ENCODE data around the gene AKT1S1. TPM values are rescaled to one million over a fixed set of nuclear protein-coding genes. Genes with fewer than 3 reads are reported as not detected.

The AKT1S1 gene
- total and polyA plus RNA-seq, 2 of the 13 experiments (the other 11 are each of a cell fraction or from before 2014, with no cell fraction given): 13.5 to 27.8 TPM

DNA sequence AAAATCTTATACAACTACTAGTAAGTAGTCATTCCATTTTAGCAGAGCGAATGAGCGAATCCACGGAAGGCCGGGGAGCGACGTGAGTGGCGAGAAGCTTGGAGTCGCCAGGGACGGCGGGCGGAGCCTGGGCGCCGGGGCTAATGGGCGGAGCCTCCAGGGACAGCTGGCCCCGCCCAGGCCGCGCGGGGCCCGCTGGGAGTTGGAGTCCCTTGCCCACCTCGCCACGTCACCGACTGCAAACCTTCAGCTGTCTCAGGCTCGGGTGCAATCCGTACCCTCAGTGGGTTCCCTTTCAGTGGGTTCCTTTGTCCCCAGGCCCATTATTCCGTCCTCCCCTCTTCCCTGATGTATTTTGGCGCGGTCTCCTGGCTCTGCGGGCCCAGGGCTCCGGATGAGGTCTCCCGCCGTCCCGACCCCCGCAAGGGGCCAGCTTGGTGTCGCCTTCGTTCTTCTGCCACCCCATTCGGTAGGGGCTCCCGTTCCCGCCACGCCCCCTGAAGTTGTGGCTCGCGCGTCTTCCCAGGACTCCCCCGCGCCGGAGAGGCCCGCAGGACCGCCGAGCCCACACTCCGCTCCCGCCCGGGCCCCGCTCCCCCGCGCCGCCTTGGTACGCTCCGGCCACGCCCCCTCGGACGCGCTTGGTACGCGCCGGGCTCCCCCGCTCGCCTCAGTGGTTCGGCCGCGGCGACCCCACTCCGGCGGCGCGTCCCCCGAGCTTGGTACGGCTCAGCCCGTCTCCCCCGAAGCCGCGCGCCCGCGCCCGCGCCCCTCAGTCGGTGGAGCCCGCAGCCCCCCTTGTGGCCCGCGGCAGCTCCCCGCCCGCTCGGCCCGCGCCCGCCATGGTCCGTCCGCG, 26.4 kb downstream of the AKT1S1 start, which contains the start of gene PTOV1 (continued):
- TF ChIP-seq ZNF335 (CRISPR knock-in tag; IDR thresholded peaks at IDR 0.05): peak; percentile 29; the same call in 1 of the 2 replicates
- TF ChIP-seq ZMYM4 (CRISPR knock-in tag; IDR thresholded peaks at IDR 0.05): peak; percentile 32; the same call in 1 of the 2 replicates
- TF ChIP-seq, protein P1, sequence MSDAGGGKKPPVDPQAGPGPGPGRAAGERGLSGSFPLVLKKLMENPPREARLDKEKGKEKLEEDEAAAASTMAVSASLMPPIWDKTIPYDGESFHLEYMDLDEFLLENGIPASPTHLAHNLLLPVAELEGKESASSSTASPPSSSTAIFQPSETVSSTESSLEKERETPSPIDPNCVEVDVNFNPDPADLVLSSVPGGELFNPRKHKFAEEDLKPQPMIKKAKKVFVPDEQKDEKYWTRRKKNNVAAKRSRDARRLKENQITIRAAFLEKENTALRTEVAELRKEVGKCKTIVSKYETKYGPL (CRISPR knock-in tag; IDR thresholded peaks at IDR 0.05): no peak
- TF ChIP-seq ZFY (CRISPR knock-in tag; IDR thresholded peaks at IDR 0.05): peak; percentile 98
- TF ChIP-seq MAFF (IDR thresholded peaks at IDR 0.05; ENCODE audit: low read depth, low read length): no peak
- peak; percentile 79 for TF ChIP-seq ZBTB7B (CRISPR knock-in tag; IDR thresholded peaks at IDR 0.05)
- peak; percentile 59; the same call in 1 of the 2 replicates for TF ChIP-seq CBFB (CRISPR knock-in tag; IDR thresholded peaks at IDR 0.05)
- no peak; the same call in 1 of the 2 replicates for TF ChIP-seq ETV6 (CRISPR knock-in tag; conservative IDR thresholded peaks at IDR 0.05)
- TF ChIP-seq ZIK1 (CRISPR knock-in tag; IDR thresholded peaks at IDR 0.05; ENCODE audit: borderline replicate concordance, low read depth): peak; percentile 58; the same call in 1 of the 2 replicates
- TF ChIP-seq, protein P2, sequence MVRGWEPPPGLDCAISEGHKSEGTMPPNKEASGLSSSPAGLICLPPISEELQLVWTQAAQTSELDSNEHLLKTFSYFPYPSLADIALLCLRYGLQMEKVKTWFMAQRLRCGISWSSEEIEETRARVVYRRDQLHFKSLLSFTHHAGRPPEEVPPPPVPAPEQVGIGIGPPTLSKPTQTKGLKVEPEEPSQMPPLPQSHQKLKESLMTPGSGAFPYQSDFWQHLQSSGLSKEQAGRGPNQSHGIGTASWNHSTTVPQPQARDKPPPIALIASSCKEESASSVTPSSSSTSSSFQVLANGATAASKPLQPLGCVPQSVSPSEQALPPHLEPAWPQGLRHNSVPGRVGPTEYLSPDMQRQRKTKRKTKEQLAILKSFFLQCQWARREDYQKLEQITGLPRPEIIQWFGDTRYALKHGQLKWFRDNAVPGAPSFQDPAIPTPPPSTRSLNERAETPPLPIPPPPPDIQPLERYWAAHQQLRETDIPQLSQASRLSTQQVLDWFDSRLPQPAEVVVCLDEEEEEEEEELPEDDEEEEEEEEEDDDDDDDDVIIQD (CRISPR knock-in tag; IDR thresholded peaks at IDR 0.05; ENCODE audit: low read depth): no peak
- no peak for TF ChIP-seq ZNF354B (CRISPR knock-in tag; IDR thresholded peaks at IDR 0.05)
- TF ChIP-seq SMYD3 (CRISPR knock-in tag; IDR thresholded peaks at IDR 0.05): no peak
- TF ChIP-seq, protein P3, sequence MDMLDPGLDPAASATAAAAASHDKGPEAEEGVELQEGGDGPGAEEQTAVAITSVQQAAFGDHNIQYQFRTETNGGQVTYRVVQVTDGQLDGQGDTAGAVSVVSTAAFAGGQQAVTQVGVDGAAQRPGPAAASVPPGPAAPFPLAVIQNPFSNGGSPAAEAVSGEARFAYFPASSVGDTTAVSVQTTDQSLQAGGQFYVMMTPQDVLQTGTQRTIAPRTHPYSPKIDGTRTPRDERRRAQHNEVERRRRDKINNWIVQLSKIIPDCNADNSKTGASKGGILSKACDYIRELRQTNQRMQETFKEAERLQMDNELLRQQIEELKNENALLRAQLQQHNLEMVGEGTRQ (IDR thresholded peaks at IDR 0.05; ENCODE audit: low read depth, low read length): no peak
- TF ChIP-seq, protein P3 (CRISPR knock-in tag; IDR thresholded peaks at IDR 0.05; ENCODE audit: borderline replicate concordance): no peak
- no peak for TF ChIP-seq ZNF101 (CRISPR knock-in tag; IDR thresholded peaks at IDR 0.05; ENCODE audit: borderline replicate concordance, low read depth)
- TF ChIP-seq ZNF552 (CRISPR knock-in tag; IDR thresholded peaks at IDR 0.05; ENCODE audit: borderline replicate concordance): no peak
- peak; percentile 40; the same call in 1 of the 2 replicates for TF ChIP-seq ZNF761 (CRISPR knock-in tag; conservative IDR thresholded peaks at IDR 0.05)
- no peak for TF ChIP-seq REXO4 (CRISPR knock-in tag; IDR thresholded peaks at IDR 0.05; ENCODE audit: borderline replicate concordance)
- TF ChIP-seq, protein P4, sequence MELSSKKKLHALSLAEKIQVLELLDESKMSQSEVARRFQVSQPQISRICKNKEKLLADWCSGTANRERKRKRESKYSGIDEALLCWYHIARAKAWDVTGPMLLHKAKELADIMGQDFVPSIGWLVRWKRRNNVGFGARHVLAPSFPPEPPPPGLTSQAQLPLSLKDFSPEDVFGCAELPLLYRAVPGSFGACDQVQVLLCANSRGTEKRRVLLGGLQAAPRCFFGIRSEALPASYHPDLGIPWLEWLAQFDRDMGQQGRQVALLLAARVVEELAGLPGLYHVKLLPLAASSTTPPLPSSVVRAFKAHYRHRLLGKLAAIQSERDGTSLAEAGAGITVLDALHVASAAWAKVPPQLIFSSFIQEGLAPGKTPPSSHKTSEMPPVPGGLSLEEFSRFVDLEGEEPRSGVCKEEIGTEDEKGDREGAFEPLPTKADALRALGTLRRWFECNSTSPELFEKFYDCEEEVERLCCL (CRISPR knock-in tag; IDR thresholded peaks at IDR 0.05; ENCODE audit: borderline replicate concordance): no peak
- no peak; the same call in 1 of the 2 replicates for TF ChIP-seq ZNF224 (CRISPR knock-in tag; IDR thresholded peaks at IDR 0.05)
- TF ChIP-seq, protein P5, sequence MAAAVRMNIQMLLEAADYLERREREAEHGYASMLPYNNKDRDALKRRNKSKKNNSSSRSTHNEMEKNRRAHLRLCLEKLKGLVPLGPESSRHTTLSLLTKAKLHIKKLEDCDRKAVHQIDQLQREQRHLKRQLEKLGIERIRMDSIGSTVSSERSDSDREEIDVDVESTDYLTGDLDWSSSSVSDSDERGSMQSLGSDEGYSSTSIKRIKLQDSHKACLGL (CRISPR knock-in tag; IDR thresholded peaks at IDR 0.05): no peak
- no peak for TF ChIP-seq DNMT3B (CRISPR knock-in tag; conservative IDR thresholded peaks at IDR 0.05)
- TF ChIP-seq, protein P6, sequence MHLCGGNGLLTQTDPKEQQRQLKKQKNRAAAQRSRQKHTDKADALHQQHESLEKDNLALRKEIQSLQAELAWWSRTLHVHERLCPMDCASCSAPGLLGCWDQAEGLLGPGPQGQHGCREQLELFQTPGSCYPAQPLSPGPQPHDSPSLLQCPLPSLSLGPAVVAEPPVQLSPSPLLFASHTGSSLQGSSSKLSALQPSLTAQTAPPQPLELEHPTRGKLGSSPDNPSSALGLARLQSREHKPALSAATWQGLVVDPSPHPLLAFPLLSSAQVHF (CRISPR knock-in tag; IDR thresholded peaks at IDR 0.05): no peak
